Measurements from ENCODE around the gene LILRA5.

LILRA5 gene

GRCh38 chr19:54354761-54355160 is 41.8 kb upstream of the LILRA5 start:
- TF ChIP-seq CTCF (IDR thresholded peaks at IDR 0.05; ENCODE audit: extremely low read depth, insufficient read depth, missing control alignments) = no peak
- DNase-seq (ENCODE audit: low spot score) = no peak
- in situ Hi-C loops (cut with MboI; ENCODE audit: low pct_unique_long_range_greater_than_20kb, low sequenced_read_pairs, unreplicated experiment) = no loop called here

- DNase-seq (ENCODE audit: low spot score) = no peak
- in situ Hi-C loops (cut with MboI; ENCODE audit: low pct_unique_long_range_greater_than_20kb, low sequenced_read_pairs, unreplicated experiment) = no loop called here
- no peak for TF ChIP-seq CTCF (IDR thresholded peaks at IDR 0.05; ENCODE audit: extremely low read depth, insufficient read depth, missing control alignments)
Observed at GRCh38 chr19:54352546-54352945, 39.6 kb upstream of the LILRA5 start.

- DNase-seq (ENCODE audit: low spot score) = no peak
- in situ Hi-C loops (cut with MboI; ENCODE audit: low pct_unique_long_range_greater_than_20kb, low sequenced_read_pairs, unreplicated experiment) = no loop called here
- no peak for TF ChIP-seq CTCF (IDR thresholded peaks at IDR 0.05; ENCODE audit: extremely low read depth, insufficient read depth, missing control alignments)
Observed at GRCh38 chr19:54352041-54352440, 39.1 kb upstream of the LILRA5 start.

- TF ChIP-seq CTCF (IDR thresholded peaks at IDR 0.05; ENCODE audit: extremely low read depth, insufficient read depth, missing control alignments) = no peak
- no peak for DNase-seq (ENCODE audit: low spot score)
- in situ Hi-C loops (cut with MboI; ENCODE audit: low pct_unique_long_range_greater_than_20kb, low sequenced_read_pairs, unreplicated experiment) = no loop called here
Observed at GRCh38 chr19:54351474-54351873, 38.5 kb upstream of the LILRA5 start.

- DNase-seq (ENCODE audit: low spot score) = no peak
- no peak for TF ChIP-seq CTCF (IDR thresholded peaks at IDR 0.05; ENCODE audit: extremely low read depth, insufficient read depth, missing control alignments)
Observed at GRCh38 chr19:54345938-54346386, 33.0 kb upstream of the LILRA5 start.

GRCh38 chr19:54343868-54344267 is 30.9 kb upstream of the LILRA5 start:
- no peak for TF ChIP-seq CTCF (IDR thresholded peaks at IDR 0.05; ENCODE audit: extremely low read depth, insufficient read depth, missing control alignments)
- no peak for DNase-seq (ENCODE audit: low spot score)
- in situ Hi-C loops (cut with MboI; ENCODE audit: low pct_unique_long_range_greater_than_20kb, low sequenced_read_pairs, unreplicated experiment) = no loop called here

More at GRCh38 chr19:54345938-54346386, 33.0 kb upstream of the LILRA5 start:
- in situ Hi-C loops (cut with MboI; ENCODE audit: low pct_unique_long_range_greater_than_20kb, low sequenced_read_pairs, unreplicated experiment) = no loop called here

- TF ChIP-seq CTCF (IDR thresholded peaks at IDR 0.05; ENCODE audit: extremely low read depth, insufficient read depth, missing control alignments) = no peak
- DNase-seq (ENCODE audit: low spot score) = no peak
- in situ Hi-C loops (cut with MboI; ENCODE audit: low pct_unique_long_range_greater_than_20kb, low sequenced_read_pairs, unreplicated experiment) = no loop called here
Observed at GRCh38 chr19:54341295-54341694, 28.3 kb upstream of the LILRA5 start.

All from GM13977 (cell line).